ENCODE data around the gene GNAQ. TPM values are rescaled to one million over a fixed set of nuclear protein-coding genes. Genes with fewer than 3 reads are reported as not detected.

GNAQ gene
- polyA plus RNA-seq, 3 donors: 8.3 to 51.0 (median 9.6) TPM

- Histone ChIP-seq H3K36me3 (replicated peaks in 1 of 2; ENCODE audit: control insufficient read depth in 1 of 2, insufficient read depth in 2 of 2, low read length in 2 of 2) (no peaks in the 10 kb centered on the region), H3K4me2 (replicated peaks; ENCODE audit: extremely low read depth, low read length, poor library complexity, severe bottlenecking) (no peak overlapping the region), H3K9ac (ENCODE audit: insufficient read depth, low read length, poor library complexity, severe bottlenecking) (no peak overlapping the region), H3K27ac (ENCODE audit: low read depth in 1 of 2, low read length in 2 of 2) (no peak overlapping the region), H3K4me1 (ENCODE audit: control insufficient read depth in 1 of 2, insufficient read depth in 2 of 2, low read length in 2 of 2) (no peaks in the 10 kb centered on the region), H2AFZ (ENCODE audit: insufficient read depth, low read depth, low read length, poor library complexity, severe bottlenecking) (no peak overlapping the region), H3K4me3 (replicated peaks in 1 of 3; ENCODE audit: low read depth in 2 of 3, low read length in 3 of 3) (no peak overlapping the region), H3K27me3 (ENCODE audit: control insufficient read depth in 2 of 2, insufficient read depth in 2 of 2, low read length in 2 of 2) (no peaks in the 10 kb centered on the region), H3K79me2 (ENCODE audit: insufficient read depth, low read length) (no peaks in the 10 kb centered on the region), H4K20me1 (ENCODE audit: insufficient read depth, low read length) (no peaks in the 10 kb centered on the region), H3K9me3 (replicated peaks in 1 of 2; ENCODE audit: control insufficient read depth in 1 of 2, insufficient read depth in 1 of 2, low read length in 2 of 2) (no peaks in the 10 kb centered on the region)
- WGBS (ENCODE audit: insufficient coverage): 100% methylated on average over 1 of the region's 4 CpGs
- H3K36me3 Mint-ChIP-seq: no peaks in the 10 kb centered on the region
- peaks cover 0 to 4% (median 0%) of the 10 kb centered on the region in 7 donors for H3K9me3 Mint-ChIP-seq
- no peak overlapping the region for H3K4me3 Mint-ChIP-seq
- intact Hi-C loops (cut with micrococcal nuclease): no loop called here
- peaks cover 0 to 2% (median 0%) of the 10 kb centered on the region in 3 donors for H3K27me3 Mint-ChIP-seq (ENCODE audit: low read depth in 3 of 3)
- H3K4me1 Mint-ChIP-seq: peaks cover 1% of the 10 kb centered on the region
- no peak for DNase-seq
- TF ChIP-seq, protein P1, sequence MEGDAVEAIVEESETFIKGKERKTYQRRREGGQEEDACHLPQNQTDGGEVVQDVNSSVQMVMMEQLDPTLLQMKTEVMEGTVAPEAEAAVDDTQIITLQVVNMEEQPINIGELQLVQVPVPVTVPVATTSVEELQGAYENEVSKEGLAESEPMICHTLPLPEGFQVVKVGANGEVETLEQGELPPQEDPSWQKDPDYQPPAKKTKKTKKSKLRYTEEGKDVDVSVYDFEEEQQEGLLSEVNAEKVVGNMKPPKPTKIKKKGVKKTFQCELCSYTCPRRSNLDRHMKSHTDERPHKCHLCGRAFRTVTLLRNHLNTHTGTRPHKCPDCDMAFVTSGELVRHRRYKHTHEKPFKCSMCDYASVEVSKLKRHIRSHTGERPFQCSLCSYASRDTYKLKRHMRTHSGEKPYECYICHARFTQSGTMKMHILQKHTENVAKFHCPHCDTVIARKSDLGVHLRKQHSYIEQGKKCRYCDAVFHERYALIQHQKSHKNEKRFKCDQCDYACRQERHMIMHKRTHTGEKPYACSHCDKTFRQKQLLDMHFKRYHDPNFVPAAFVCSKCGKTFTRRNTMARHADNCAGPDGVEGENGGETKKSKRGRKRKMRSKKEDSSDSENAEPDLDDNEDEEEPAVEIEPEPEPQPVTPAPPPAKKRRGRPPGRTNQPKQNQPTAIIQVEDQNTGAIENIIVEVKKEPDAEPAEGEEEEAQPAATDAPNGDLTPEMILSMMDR (IDR thresholded peaks at IDR 0.05): no peak
- H3K27ac Mint-ChIP-seq: no peak overlapping the region
Measured at GRCh38 chr9:77672183-77672582, 359.4 kb downstream of the GNAQ start.

DNA sequence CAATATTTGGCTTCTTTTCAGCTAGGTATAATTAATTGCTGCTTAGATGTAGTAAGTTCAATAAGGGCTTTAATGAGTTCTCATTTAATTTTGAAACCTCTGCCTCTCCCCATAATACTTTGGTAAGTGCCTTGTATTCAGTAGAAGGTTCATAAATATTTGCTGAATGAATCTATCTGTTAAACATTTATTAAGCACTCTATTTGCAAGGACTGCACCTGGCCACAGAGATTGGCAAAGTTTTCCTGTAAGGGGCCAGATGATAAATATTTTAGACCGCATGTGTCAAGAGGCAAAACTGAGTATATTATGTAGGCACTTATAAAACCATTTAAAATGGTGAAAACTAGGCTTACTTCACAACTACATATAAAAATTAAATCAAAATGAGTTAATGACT is 364.5 kb downstream of the GNAQ start:
- WGBS (ENCODE audit: insufficient coverage): no CpG with 5 or more reads among the region's 1 CpG
- H3K27ac Mint-ChIP-seq: no peak overlapping the region
- H3K4me2 ChIP-seq (replicated peaks; ENCODE audit: extremely low read depth, low read length, poor library complexity, severe bottlenecking): no peak overlapping the region
- peaks cover 0 to 3% (median 0%) of the 10 kb centered on the region in 3 donors for H3K27me3 Mint-ChIP-seq (ENCODE audit: low read depth in 3 of 3)
- no peak overlapping the region for H3K9ac ChIP-seq (ENCODE audit: insufficient read depth, low read length, poor library complexity, severe bottlenecking)
- no peak for DNase-seq
- H4K20me1 ChIP-seq (ENCODE audit: insufficient read depth, low read length): no peaks in the 10 kb centered on the region
- intact Hi-C loops (cut with micrococcal nuclease): no loop called here
- TF ChIP-seq, protein P1 (IDR thresholded peaks at IDR 0.05): no peak
- H3K36me3 ChIP-seq (replicated peaks in 1 of 2; ENCODE audit: control insufficient read depth in 1 of 2, insufficient read depth in 2 of 2, low read length in 2 of 2): no peaks in the 10 kb centered on the region
- H3K79me2 ChIP-seq (ENCODE audit: insufficient read depth, low read length): no peaks in the 10 kb centered on the region
- H3K27ac ChIP-seq (ENCODE audit: low read depth in 1 of 2, low read length in 2 of 2): no peak overlapping the region
- peaks cover 0 to 4% (median 0%) of the 10 kb centered on the region in 7 donors for H3K9me3 Mint-ChIP-seq
- no peaks in the 10 kb centered on the region for H3K4me1 Mint-ChIP-seq
- no peak overlapping the region for H3K4me3 ChIP-seq (replicated peaks in 1 of 3; ENCODE audit: low read depth in 2 of 3, low read length in 3 of 3)
- no peaks in the 10 kb centered on the region for H3K36me3 Mint-ChIP-seq
- H3K27me3 ChIP-seq (ENCODE audit: control insufficient read depth in 2 of 2, insufficient read depth in 2 of 2, low read length in 2 of 2): no peaks in the 10 kb centered on the region
- H3K9me3 ChIP-seq (replicated peaks in 1 of 2; ENCODE audit: control insufficient read depth in 1 of 2, insufficient read depth in 1 of 2, low read length in 2 of 2): no peaks in the 10 kb centered on the region
- H3K4me1 ChIP-seq (ENCODE audit: control insufficient read depth in 1 of 2, insufficient read depth in 2 of 2, low read length in 2 of 2): no peaks in the 10 kb centered on the region
- no peak overlapping the region for H3K4me3 Mint-ChIP-seq
- H2AFZ ChIP-seq (ENCODE audit: insufficient read depth, low read depth, low read length, poor library complexity, severe bottlenecking): no peak overlapping the region

Other genes starting within 250 kb of the GNAQ start
- gene CEP78, start 204.3 kb upstream of the GNAQ start, polyA plus RNA-seq: 1 to 10 TPM; 1.7 to 3.3 (median 2.5) TPM

Data from CD14-positive monocyte (primary cell).